Left kidney (tissue), 2 donors: Measurements from ENCODE around the gene FYB1. TPM values are rescaled to one million over a fixed set of nuclear protein-coding genes. Genes with fewer than 3 reads are reported as not detected.
"Not testable (repeated sequence)": the region's sequence is repeated elsewhere in the genome, so short reads cannot be mapped to it uniquely, and the experiment has no call there.

Experiments
- DNase-seq: peaks from one replicate; pipeline ENCODE4 v3.0.0-alpha.2; 2013
- polyA plus RNA-seq: library from polyadenylated mRNA; unstranded; fragments of 120-200 nt; gene quantifications from one replicate; pipeline ENCODE4 v1.2.1, GENCODE V29; 2013; ENCODE audit not compliant: insufficient read length

The FYB1 gene
- polyA plus RNA-seq, 1 donor, result 4.7 TPM

- no peak for DNase-seq
Measured at GRCh38 chr5:39187831-39188731, 31.3 kb downstream of the FYB1 start.

DNA sequence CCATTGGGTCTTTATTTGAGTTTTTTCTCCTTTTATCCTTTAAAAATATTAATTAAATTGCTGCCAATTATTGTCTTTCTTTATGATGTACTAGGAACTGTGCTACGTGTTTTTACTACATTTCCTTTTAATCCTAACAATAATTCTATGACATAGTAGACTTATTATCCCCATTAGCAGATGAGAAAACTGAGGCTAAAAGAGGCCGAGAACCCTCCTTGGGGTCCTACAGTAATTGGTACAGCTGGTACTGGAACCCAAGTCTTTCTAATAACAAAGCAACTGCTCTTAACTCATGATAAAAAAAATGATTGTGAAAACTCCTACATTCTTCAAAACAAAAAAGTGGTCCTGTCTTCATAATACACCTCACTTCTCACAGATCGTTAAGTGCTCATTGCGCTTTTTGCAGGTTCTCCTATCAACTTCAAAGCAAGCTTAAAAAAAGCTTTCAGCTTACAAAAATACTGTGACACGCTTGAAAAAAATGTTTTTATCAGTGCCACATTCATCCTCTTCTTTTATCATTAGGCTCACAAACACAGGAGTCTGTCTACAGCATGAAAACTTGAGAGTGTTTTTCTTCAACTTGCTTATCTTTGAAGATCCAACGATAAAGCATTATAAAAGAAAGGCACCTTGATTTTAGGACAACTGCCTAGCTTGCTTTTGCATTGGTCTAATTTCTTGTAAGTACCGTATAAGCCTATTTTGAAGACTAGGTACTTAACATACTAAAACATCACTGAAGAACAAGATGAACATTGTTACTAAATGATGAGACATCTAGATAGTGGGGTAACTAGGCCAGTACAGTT, 32.4 kb downstream of the FYB1 start:
- DNase-seq, result no peak

- no peak for DNase-seq
Measured at GRCh38 chr5:39186289-39186688, 33.1 kb downstream of the FYB1 start.

- DNase-seq, result no peak
Measured at GRCh38 chr5:39185761-39186160, 33.6 kb downstream of the FYB1 start.

DNA sequence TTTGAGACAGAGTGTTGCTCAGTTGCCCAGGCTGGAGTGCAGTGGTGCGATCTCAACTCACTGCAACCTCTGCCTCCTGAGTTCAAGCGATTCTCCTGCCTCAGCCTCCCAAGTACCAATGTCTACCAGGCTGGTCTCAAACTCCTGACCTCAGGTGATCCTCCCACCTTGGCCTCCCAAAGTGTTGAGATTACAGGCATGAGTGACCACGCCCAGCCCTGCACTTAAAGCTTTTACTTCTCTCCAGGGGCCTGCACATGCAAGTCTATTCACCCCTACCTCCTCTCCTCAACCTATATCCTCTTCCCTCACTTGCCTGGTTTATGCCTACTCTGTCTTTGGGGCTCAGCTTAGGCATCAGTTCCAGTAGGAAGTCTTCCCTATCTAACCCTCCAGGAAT, 39.8 kb downstream of the FYB1 start:
- not testable (repeated sequence) for DNase-seq

- no peak for DNase-seq
Measured at GRCh38 chr5:39178861-39179260, 40.5 kb downstream of the FYB1 start.

- no peak for DNase-seq
Measured at GRCh38 chr5:39178171-39178570, 41.2 kb downstream of the FYB1 start.

DNA sequence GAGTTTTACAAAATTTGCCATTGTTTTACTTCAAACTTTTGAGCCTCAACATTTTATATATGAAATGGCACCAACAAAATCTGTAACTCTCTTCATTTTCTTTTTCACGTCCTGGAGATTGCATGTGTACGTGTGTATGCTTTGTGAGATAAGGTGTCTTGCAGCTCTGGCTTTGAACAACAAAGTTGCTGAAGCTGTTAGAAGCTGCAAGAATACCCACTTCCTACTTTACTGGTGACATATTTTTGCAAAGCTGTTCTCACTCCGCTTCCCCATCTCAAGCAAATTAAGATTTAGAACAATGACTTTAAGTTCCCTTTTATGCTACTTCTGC, 41.8 kb downstream of the FYB1 start:
- no peak for DNase-seq

GRCh38 chr5:39176759-39177630, 42.4 kb downstream of the FYB1 start:
- no peak for DNase-seq

GRCh38 chr5:39175273-39175955, 43.9 kb downstream of the FYB1 start:
- DNase-seq, result no peak

- no peak for DNase-seq
Measured at GRCh38 chr5:39173069-39173468, 46.3 kb downstream of the FYB1 start.

- DNase-seq, result no peak
Measured at GRCh38 chr5:39172593-39172992, 46.8 kb downstream of the FYB1 start.

DNA sequence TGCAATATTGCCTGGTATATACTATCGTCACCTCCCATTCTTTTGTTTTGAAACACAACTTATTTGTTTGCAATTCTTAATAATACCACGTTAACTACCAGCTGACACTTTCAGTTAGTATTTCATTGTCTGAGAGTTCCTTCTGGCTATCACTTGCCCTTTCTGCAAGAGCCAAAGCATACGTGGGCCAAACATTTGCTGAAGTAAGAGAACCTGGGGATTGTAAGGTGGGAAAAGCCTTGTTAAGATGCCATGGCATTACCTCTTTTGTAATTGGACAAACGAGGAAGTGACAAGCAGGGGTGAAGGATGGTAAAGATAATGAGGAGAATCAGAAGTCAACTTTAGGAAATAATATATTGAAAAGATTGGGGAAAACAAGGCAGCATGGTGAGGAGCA, 47.7 kb downstream of the FYB1 start:
- DNase-seq, result no peak

DNA sequence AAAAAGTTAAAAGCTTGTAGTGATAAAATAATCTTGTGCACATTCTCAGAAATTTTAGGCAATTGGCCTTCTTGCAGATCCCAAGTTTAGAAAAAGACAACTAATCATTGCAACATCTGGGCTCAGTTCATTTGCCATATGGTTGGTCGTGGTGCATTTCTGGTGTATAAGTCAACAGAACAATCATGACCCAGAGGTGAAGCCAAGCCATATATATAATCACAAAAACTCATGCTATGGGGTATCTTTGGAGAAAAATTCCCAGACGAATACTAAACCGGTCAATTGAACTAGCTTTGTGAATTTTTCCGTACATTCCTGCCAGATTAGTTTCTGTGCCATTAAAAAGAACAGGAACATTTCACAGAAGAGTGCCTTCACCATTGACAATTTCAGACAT, 50.3 kb downstream of the FYB1 start:
- DNase-seq, result no peak

GRCh38 chr5:39167972-39168342, 51.4 kb downstream of the FYB1 start:
- no peak for DNase-seq

- no peak for DNase-seq
Measured at GRCh38 chr5:39167141-39167971, 52.0 kb downstream of the FYB1 start.

GRCh38 chr5:39164529-39165402, 54.6 kb downstream of the FYB1 start:
- DNase-seq, result no peak

DNA sequence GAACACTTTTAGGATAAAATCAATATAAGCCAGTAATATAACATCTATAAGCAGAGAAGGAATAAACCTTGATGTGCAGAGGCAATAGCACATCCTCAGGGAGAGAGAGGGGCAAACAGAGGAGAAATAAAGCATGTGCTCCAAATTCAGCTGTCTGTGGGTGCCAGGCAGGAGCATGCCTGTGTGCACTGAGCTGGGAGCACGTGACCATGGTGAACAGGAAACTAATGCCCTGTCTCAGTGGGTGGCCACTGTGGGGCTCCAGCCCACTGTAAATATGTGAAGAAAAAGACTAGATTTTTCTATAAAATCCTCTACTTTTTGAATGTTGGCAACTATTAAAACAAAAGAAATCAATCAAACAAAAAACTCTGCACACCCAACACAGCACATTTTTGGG, 55.3 kb downstream of the FYB1 start:
- DNase-seq, result no peak

DNA sequence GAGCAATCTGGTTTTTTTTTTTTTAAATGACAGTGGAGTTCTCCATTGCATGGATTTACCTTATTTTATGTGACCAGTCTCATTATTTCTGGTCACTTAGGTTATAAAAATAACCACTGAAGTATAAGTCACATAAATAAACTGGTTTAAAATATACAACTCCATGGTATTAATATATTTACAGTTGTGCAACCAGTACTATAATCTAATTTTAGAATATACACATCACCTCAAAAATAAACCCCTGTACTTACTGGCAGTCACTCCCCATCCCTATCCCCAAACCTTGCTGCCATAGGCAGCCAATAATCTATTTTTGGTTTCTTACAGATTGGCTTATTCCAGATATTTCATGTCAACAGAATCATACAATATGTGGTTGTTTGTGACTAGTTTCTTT, 57.8 kb downstream of the FYB1 start:
- DNase-seq, result no peak
